Stimulated activated CD4-positive, alpha-beta T cell treated with anti-CD3 and anti-CD28 coated beads, Interleukin-4, amount 100 ng/mL, for 48 hours (primary cell): Measurements from ENCODE around the gene ZAR1L.

Experiments used
- DNase-seq, 2 donors: peaks; one replicate each; pipeline ENCODE4 v3.0.0-alpha.2; 2020; ENCODE audit warnings: low read depth in 2 of 2

The ZAR1L gene

GRCh38 chr13:32255724-32256109 is 59.4 kb downstream of the ZAR1L start:
- no peak for DNase-seq

DNA sequence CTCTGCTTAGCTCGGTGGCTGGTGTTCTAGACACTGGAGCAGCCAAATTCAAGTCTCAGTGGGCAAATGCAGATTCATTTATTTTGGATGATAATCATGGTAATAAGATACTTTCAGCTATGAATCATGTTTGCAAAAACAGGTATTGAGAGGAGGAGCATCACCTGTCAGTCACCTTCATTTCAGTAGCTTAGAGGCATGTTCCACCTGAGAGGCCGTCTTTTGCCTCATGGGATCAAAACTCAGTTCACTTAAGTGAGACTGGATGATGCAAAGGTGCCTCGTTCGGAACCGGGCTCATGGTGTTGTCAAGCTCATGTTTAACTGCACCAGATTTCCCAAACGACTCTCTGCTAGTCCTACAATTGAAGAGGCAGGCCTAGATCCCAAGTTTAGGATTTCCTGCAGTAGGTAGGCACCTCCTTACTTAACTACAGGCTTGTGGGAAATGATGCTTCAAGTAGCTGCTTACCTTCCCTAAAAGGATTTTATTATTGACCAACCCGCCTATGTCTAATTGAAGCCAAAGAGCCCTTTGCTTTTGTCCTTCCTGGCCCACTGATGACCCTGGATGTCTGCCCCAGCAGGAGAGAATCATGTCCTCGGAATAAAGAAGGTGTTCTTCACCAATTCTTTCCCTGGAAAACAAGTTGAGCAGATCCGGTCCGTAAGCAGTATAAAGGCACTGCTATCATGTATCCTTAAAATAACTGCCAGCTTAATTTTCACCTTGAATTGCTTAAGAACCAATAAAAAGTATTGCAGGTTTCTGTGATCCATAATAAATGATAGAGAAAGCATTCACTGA is 60.0 kb downstream of the ZAR1L start:
- DNase-seq, result no peak

DNA sequence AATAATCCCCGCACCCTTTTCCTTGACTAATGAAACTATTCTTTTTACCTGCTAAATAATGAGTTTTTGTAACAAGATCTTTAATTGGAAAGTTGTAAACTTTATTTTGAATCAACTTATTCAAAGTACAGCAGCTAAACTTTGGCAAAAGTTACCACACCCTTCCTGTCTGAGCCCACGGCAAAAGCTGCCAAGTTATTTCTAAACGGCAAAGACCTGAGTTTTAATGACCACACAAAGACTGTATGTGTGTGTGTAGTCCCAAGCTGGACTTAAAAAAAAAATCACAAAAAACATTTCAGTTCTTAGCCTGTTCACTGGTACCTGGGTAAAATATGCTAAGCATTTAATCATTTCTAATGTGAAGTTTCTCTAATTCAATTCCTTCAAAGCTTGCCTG is 60.7 kb downstream of the ZAR1L start:
- no peak for DNase-seq

DNA sequence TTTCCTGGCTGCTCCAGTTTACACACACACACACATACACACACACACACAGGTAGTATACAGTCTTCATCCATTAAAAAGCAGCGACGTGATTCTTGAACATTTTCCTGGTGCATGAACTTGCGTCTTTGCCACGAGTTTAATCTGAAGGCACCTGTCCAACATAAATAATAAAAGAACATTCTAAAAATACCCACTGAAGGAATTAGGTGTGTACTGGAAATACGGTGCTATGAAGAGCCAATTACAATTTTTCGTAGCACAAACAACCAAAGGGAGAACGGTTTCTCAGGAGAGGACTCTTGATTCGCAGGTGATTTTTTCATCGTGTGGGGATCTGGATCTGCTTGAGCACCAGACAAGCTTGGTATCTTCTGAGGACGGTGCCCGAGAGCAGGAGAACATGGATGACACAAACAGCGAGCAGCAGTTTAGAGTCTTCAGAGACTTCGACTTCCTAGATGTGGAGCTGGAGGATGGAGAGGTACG is 61.2 kb downstream of the ZAR1L start:
- DNase-seq, result no peak
